Measurements from ENCODE around the gene KIF22. TPM values are rescaled to one million over a fixed set of nuclear protein-coding genes. Genes with fewer than 3 reads are reported as not detected.

KIF22 gene
- total and polyA plus RNA-seq, 9 of the 15 experiments (the other 6 are each of a cell fraction or from before 2014, with no cell fraction given): 8.7 to 232 (median 131) TPM

GRCh38 chr16:29815793-29816693, 25.5 kb downstream of the KIF22 start, which contains the start of gene PAGR1 (continued):
- TF ChIP-seq PREB (CRISPR knock-in tag; IDR thresholded peaks at IDR 0.05): no peak
- no peak for TF ChIP-seq THAP7 (CRISPR knock-in tag; IDR thresholded peaks at IDR 0.05)
- TF ChIP-seq MEF2D (tag; conservative IDR thresholded peaks at IDR 0.05; ENCODE audit: low read depth): no peak
- no peak for TF ChIP-seq TSC22D4 (tag; IDR thresholded peaks at IDR 0.05)
- peak; percentile 53; the same call in 1 of the 2 replicates for TF ChIP-seq BHLHE40 (IDR thresholded peaks at IDR 0.05; ENCODE audit: low read length)
- peak; percentile 56 for TF ChIP-seq MBD2 (IDR thresholded peaks at IDR 0.05; ENCODE audit: borderline replicate concordance, low read depth)
- TF ChIP-seq CHD2 (IDR thresholded peaks at IDR 0.05; ENCODE audit: low read depth, low read length): peak; percentile 12; the same call in 1 of the 2 replicates
- TF ChIP-seq EP400 (IDR thresholded peaks at IDR 0.05): peak; percentile 96
- TF ChIP-seq TEAD4 (IDR thresholded peaks at IDR 0.05; ENCODE audit: low read length): no peak
- TF ChIP-seq TEAD4 (CRISPR knock-in tag; IDR thresholded peaks at IDR 0.05; ENCODE audit: borderline replicate concordance): no peak
- TF ChIP-seq ETV5 (CRISPR knock-in tag; IDR thresholded peaks at IDR 0.05; ENCODE audit: low read depth): peak; percentile 57; the same call in 1 of the 2 replicates
- peak; percentile 77; the same call in 1 of the 2 replicates for TF ChIP-seq PHF8 (IDR thresholded peaks at IDR 0.05; ENCODE audit: borderline replicate concordance, low read length)
- TF ChIP-seq ERF (CRISPR knock-in tag; IDR thresholded peaks at IDR 0.05): peak; percentile 89
- TF ChIP-seq FOSL1 (tag; conservative IDR thresholded peaks at IDR 0.05): peak; percentile 24
- no peak for TF ChIP-seq NFE2 (IDR thresholded peaks at IDR 0.05; ENCODE audit: low read depth)
- no peak for TF ChIP-seq ZC3H4 (CRISPR knock-in tag; IDR thresholded peaks at IDR 0.05; ENCODE audit: borderline replicate concordance)
- TF ChIP-seq NCOR1 (IDR thresholded peaks at IDR 0.05): peak; percentile 50; the same call in 1 of the 2 replicates
- TF ChIP-seq CHCHD3 (CRISPR knock-in tag; IDR thresholded peaks at IDR 0.05): no peak
- TF ChIP-seq HDAC3 (IDR thresholded peaks at IDR 0.05; ENCODE audit: borderline replicate concordance, partially characterized antibody): no peak
- TF ChIP-seq BCL6 (CRISPR knock-in tag; IDR thresholded peaks at IDR 0.05): no peak
- TF ChIP-seq ARID4B (CRISPR knock-in tag; IDR thresholded peaks at IDR 0.05): peak; percentile 79; the same call in 1 of the 2 replicates
- TF ChIP-seq ZNF764 (CRISPR knock-in tag; IDR thresholded peaks at IDR 0.05; ENCODE audit: low read depth): no peak
- no peak for TF ChIP-seq SMAD2 (IDR thresholded peaks at IDR 0.05; ENCODE audit: low read depth, low read length)
- TF ChIP-seq ZKSCAN8 (CRISPR knock-in tag; IDR thresholded peaks at IDR 0.05): no peak

Data from K562 (cell line).